HepG2 (cell line): ENCODE data around the gene EXOC3L2. TPM values are rescaled to one million over a fixed set of nuclear protein-coding genes. Genes with fewer than 3 reads are reported as not detected.

Experiments used
- ARNT ChIP-seq: fragments of 450-650 bp; IDR thresholded peaks from 2 replicates; pipeline ENCODE4 v1.6.1; 2017
- ATF1 ChIP-seq: IDR thresholded peaks from 2 replicates; pipeline ENCODE4 v1.6.1; 2016; ENCODE audit warnings: mild to moderate bottlenecking, control low read depth
- KDM3A ChIP-seq: IDR thresholded peaks from 2 replicates; pipeline ENCODE4 v1.6.1; 2018; ENCODE audit warnings: low read depth, missing compliant biosample characterization
- NCOA5 ChIP-seq: sonication (generic); formaldehyde crosslinking; IDR thresholded peaks from 2 replicates; pipeline ENCODE4 v1.4.0; 2020; ENCODE audit warnings: missing genetic modification reagents
- NFATC3 ChIP-seq: sonication (generic); formaldehyde crosslinking; IDR thresholded peaks from 2 replicates; pipeline ENCODE4 v1.5.1; 2020; ENCODE audit warnings: mild to moderate bottlenecking, missing genetic modification reagents
- NFYC ChIP-seq: IDR thresholded peaks from 2 replicates; pipeline ENCODE4 v1.6.1; 2016; ENCODE audit warnings: missing genetic modification reagents, missing compliant biosample characterization
- NR3C1 ChIP-seq: sonication (generic); formaldehyde crosslinking; IDR thresholded peaks from 2 replicates; pipeline ENCODE4 v1.4.0; 2020; ENCODE audit warnings: missing genetic modification reagents
- RORA ChIP-seq: sonication (generic); formaldehyde crosslinking; IDR thresholded peaks from 2 replicates; pipeline ENCODE4 v1.5.0; 2020; ENCODE audit warnings: mild to moderate bottlenecking, missing genetic modification reagents, moderate library complexity
- SAP130 ChIP-seq: IDR thresholded peaks from 2 replicates; pipeline ENCODE4 v1.6.1; 2016; ENCODE audit warnings: low read depth
- SETDB1 ChIP-seq: sonication (generic); formaldehyde crosslinking; IDR thresholded peaks from 2 replicates; pipeline ENCODE4 v1.5.1; 2020; ENCODE audit warnings: missing genetic modification reagents, mild to moderate bottlenecking, borderline replicate concordance
- SMARCC2 ChIP-seq: fragments of 450-650 bp; IDR thresholded peaks from 2 replicates; pipeline ENCODE4 v1.6.1; 2017; ENCODE audit warnings: antibody characterized with exemption, mild to moderate bottlenecking
- YEATS4 ChIP-seq: sonication (generic); formaldehyde crosslinking; IDR thresholded peaks from 2 replicates; pipeline ENCODE4 v1.4.0; 2020; ENCODE audit warnings: missing genetic modification reagents, borderline replicate concordance
- ZMYM3 ChIP-seq: sonication (generic); formaldehyde crosslinking; IDR thresholded peaks from 2 replicates; pipeline ENCODE4 v1.5.1; 2020; ENCODE audit warnings: mild to moderate bottlenecking, missing genetic modification reagents
- ZNF17 ChIP-seq: sonication (generic); formaldehyde crosslinking; IDR thresholded peaks from 2 replicates; pipeline ENCODE4 v1.5.0; 2020; ENCODE audit warnings: mild to moderate bottlenecking, missing genetic modification reagents
- ZNF549 ChIP-seq: sonication (generic); formaldehyde crosslinking; IDR thresholded peaks from 2 replicates; pipeline ENCODE4 v1.5.0; 2020; ENCODE audit warnings: missing genetic modification reagents
- polyA plus RNA-seq, 8 experiments: library from polyadenylated mRNA; depleted of rRNA in 3 of 8; stranded (reverse) in 7 of 8; unstranded in 1 of 8; fragments of >200 nt; fragmentation: Illumina TruSeq in 4 of 8; extraction: Trizol in 4 of 8; gene quantifications; 2 replicates each; pipeline versions ENCODE4 v1.2.1 to v1.2.3, GENCODE V29; 2011 to 2016; ENCODE audit warnings: low read depth in 4 of 8, missing spikeins in 1 of 8, mixed read lengths in 1 of 8; ENCODE audit not compliant: insufficient read depth in 1 of 8
- total RNA-seq, 5 experiments: library from RNA; depleted of rRNA; stranded (reverse); fragments of >200 nt; fragmentation: Illumina TruSeq; extraction: Trizol; gene quantifications; 2 replicates each; pipeline ENCODE4 v1.2.3, GENCODE V29; 2016; ENCODE audit warnings: low read depth in 1 of 5
- TF ChIP-seq, protein P1 (sequence below): sonication (generic); formaldehyde crosslinking; IDR thresholded peaks from 2 replicates; pipeline ENCODE4 v1.4.0; 2020; ENCODE audit warnings: missing genetic modification reagents
- TF ChIP-seq, protein P2 (sequence below): sonication (generic); formaldehyde crosslinking; IDR thresholded peaks from 2 replicates; pipeline ENCODE4 v1.5.0; 2020; ENCODE audit warnings: mild to moderate bottlenecking, missing genetic modification reagents, borderline replicate concordance
- TF ChIP-seq, protein P3 (sequence below): sonication (generic); formaldehyde crosslinking; IDR thresholded peaks from 2 replicates; pipeline ENCODE4 v1.4.0; 2020; ENCODE audit warnings: missing genetic modification reagents, borderline replicate concordance
- TF ChIP-seq, protein P4 (sequence below): IDR thresholded peaks from 2 replicates; pipeline ENCODE4 v1.6.1; 2016; ENCODE audit warnings: mild to moderate bottlenecking

EXOC3L2 gene
- total and polyA plus RNA-seq, 2 of the 13 experiments (the other 11 are each of a cell fraction or from before 2014, with no cell fraction given), result 0.21 TPM; not detected in 1

DNA sequence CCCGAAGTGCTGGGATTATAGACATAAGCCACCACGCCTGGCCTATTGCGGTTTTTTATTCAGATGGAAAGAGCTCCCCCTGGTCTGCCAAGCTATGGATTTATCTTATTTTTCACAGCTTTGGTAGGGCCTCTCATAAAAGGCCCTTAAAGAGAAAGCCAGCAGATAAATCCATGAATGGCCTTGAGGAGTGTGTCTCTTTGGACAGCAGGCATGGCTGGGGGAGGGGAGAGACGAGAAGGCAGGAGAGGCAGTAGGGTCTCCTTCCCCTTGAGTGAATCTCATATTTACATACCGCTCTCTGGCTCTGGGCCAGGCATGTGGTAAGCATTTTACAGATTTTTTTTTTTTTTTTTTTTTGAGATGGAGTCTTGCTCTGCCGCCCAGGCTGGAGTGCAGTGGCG is 31.1 kb upstream of the EXOC3L2 start (continued):
- no peak for TF ChIP-seq KDM3A (CRISPR knock-in tag)
- no peak for TF ChIP-seq ZNF549 (CRISPR knock-in tag)
- no peak for TF ChIP-seq ARNT
- TF ChIP-seq ATF1 (CRISPR knock-in tag), result no peak
- no peak for TF ChIP-seq NCOA5 (CRISPR knock-in tag)
- TF ChIP-seq NFATC3 (CRISPR knock-in tag), result no peak
- TF ChIP-seq, protein P1, sequence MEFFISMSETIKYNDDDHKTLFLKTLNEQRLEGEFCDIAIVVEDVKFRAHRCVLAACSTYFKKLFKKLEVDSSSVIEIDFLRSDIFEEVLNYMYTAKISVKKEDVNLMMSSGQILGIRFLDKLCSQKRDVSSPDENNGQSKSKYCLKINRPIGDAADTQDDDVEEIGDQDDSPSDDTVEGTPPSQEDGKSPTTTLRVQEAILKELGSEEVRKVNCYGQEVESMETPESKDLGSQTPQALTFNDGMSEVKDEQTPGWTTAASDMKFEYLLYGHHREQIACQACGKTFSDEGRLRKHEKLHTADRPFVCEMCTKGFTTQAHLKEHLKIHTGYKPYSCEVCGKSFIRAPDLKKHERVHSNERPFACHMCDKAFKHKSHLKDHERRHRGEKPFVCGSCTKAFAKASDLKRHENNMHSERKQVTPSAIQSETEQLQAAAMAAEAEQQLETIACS (CRISPR knock-in tag), result no peak
- no peak for TF ChIP-seq RORA
- peak; percentile 56; the same call in 1 of the 2 replicates for TF ChIP-seq ZMYM3 (CRISPR knock-in tag)
- TF ChIP-seq, protein P2, sequence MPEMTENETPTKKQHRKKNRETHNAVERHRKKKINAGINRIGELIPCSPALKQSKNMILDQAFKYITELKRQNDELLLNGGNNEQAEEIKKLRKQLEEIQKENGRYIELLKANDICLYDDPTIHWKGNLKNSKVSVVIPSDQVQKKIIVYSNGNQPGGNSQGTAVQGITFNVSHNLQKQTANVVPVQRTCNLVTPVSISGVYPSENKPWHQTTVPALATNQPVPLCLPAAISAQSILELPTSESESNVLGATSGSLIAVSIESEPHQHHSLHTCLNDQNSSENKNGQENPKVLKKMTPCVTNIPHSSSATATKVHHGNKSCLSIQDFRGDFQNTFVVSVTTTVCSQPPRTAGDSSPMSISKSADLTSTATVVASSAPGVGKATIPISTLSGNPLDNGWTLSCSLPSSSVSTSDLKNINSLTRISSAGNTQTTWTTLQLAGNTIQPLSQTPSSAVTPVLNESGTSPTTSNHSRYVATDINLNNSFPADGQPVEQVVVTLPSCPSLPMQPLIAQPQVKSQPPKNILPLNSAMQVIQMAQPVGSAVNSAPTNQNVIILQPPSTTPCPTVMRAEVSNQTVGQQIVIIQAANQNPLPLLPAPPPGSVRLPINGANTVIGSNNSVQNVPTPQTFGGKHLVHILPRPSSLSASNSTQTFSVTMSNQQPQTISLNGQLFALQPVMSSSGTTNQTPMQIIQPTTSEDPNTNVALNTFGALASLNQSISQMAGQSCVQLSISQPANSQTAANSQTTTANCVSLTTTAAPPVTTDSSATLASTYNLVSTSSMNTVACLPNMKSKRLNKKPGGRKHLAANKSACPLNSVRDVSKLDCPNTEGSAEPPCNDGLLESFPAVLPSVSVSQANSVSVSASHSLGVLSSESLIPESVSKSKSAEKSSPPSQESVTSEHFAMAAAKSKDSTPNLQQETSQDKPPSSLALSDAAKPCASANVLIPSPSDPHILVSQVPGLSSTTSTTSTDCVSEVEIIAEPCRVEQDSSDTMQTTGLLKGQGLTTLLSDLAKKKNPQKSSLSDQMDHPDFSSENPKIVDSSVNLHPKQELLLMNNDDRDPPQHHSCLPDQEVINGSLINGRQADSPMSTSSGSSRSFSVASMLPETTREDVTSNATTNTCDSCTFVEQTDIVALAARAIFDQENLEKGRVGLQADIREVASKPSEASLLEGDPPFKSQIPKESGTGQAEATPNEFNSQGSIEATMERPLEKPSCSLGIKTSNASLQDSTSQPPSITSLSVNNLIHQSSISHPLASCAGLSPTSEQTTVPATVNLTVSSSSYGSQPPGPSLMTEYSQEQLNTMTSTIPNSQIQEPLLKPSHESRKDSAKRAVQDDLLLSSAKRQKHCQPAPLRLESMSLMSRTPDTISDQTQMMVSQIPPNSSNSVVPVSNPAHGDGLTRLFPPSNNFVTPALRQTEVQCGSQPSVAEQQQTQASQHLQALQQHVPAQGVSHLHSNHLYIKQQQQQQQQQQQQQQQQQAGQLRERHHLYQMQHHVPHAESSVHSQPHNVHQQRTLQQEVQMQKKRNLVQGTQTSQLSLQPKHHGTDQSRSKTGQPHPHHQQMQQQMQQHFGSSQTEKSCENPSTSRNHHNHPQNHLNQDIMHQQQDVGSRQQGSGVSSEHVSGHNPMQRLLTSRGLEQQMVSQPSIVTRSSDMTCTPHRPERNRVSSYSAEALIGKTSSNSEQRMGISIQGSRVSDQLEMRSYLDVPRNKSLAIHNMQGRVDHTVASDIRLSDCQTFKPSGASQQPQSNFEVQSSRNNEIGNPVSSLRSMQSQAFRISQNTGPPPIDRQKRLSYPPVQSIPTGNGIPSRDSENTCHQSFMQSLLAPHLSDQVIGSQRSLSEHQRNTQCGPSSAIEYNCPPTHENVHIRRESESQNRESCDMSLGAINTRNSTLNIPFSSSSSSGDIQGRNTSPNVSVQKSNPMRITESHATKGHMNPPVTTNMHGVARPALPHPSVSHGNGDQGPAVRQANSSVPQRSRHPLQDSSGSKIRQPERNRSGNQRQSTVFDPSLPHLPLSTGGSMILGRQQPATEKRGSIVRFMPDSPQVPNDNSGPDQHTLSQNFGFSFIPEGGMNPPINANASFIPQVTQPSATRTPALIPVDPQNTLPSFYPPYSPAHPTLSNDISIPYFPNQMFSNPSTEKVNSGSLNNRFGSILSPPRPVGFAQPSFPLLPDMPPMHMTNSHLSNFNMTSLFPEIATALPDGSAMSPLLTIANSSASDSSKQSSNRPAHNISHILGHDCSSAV (CRISPR knock-in tag), result no peak
- no peak for TF ChIP-seq NR3C1 (CRISPR knock-in tag)
- TF ChIP-seq, protein P3, sequence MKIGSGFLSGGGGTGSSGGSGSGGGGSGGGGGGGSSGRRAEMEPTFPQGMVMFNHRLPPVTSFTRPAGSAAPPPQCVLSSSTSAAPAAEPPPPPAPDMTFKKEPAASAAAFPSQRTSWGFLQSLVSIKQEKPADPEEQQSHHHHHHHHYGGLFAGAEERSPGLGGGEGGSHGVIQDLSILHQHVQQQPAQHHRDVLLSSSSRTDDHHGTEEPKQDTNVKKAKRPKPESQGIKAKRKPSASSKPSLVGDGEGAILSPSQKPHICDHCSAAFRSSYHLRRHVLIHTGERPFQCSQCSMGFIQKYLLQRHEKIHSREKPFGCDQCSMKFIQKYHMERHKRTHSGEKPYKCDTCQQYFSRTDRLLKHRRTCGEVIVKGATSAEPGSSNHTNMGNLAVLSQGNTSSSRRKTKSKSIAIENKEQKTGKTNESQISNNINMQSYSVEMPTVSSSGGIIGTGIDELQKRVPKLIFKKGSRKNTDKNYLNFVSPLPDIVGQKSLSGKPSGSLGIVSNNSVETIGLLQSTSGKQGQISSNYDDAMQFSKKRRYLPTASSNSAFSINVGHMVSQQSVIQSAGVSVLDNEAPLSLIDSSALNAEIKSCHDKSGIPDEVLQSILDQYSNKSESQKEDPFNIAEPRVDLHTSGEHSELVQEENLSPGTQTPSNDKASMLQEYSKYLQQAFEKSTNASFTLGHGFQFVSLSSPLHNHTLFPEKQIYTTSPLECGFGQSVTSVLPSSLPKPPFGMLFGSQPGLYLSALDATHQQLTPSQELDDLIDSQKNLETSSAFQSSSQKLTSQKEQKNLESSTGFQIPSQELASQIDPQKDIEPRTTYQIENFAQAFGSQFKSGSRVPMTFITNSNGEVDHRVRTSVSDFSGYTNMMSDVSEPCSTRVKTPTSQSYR (CRISPR knock-in tag), result peak; percentile 90
- TF ChIP-seq SMARCC2, result no peak
- no peak for TF ChIP-seq ZNF17 (CRISPR knock-in tag)
- no peak for TF ChIP-seq NFYC (CRISPR knock-in tag)
- TF ChIP-seq, protein P4, sequence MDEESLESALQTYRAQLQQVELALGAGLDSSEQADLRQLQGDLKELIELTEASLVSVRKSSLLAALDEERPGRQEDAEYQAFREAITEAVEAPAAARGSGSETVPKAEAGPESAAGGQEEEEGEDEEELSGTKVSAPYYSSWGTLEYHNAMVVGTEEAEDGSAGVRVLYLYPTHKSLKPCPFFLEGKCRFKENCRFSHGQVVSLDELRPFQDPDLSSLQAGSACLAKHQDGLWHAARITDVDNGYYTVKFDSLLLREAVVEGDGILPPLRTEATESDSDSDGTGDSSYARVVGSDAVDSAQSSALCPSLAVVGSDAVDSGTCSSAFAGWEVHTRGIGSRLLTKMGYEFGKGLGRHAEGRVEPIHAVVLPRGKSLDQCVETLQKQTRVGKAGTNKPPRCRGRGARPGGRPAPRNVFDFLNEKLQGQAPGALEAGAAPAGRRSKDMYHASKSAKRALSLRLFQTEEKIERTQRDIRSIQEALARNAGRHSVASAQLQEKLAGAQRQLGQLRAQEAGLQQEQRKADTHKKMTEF, result peak; percentile 43; the same call in 1 of the 2 replicates
- TF ChIP-seq SAP130 (CRISPR knock-in tag), result 0 out of 2 replicates have a peak, but pooled peaks have one; percentile 11
- TF ChIP-seq SETDB1, result no peak
- TF ChIP-seq YEATS4, result peak; percentile 37; the same call in 1 of the 2 replicates
